WTC11 (cell line): ENCODE results near the gene NFU1. TPM values are rescaled to one million over a fixed set of nuclear protein-coding genes. Genes with fewer than 3 reads are reported as not detected.

ENCODE experiments used
- ATF1 ChIP-seq: sonication (generic); formaldehyde crosslinking; IDR thresholded peaks from 2 replicates; pipeline ENCODE4 v1.8.1; 2023; ENCODE audit warnings: mild to moderate bottlenecking, moderate library complexity, missing genetic modification reagents
- ESRRA ChIP-seq: sonication (generic); formaldehyde crosslinking; IDR thresholded peaks from 2 replicates; pipeline ENCODE4 v1.8.1; 2022; ENCODE audit warnings: mild to moderate bottlenecking, missing genetic modification reagents, borderline replicate concordance
- GABPB1 ChIP-seq: sonication (generic); formaldehyde crosslinking; IDR thresholded peaks from 2 replicates; pipeline ENCODE4 v1.8.1; 2023; ENCODE audit warnings: mild to moderate bottlenecking, missing genetic modification reagents
- HMGA2 ChIP-seq: fragments of 250-450 bp; sonication (Bioruptor Pico); IDR thresholded peaks from 2 replicates; pipeline ENCODE4 v1.4.0; 2021; ENCODE audit warnings: mild to moderate bottlenecking, moderate library complexity
- NR1H2 ChIP-seq: sonication (generic); formaldehyde crosslinking; IDR thresholded peaks from 2 replicates; pipeline ENCODE4 v1.9.0; 2021; ENCODE audit warnings: mild to moderate bottlenecking, moderate library complexity, missing genetic modification reagents
- PRRX2 ChIP-seq: fragments of 250-450 bp; sonication (Bioruptor Pico); IDR thresholded peaks from 2 replicates; pipeline ENCODE4 v1.8.0; 2021; ENCODE audit warnings: mild to moderate bottlenecking
- SOX15 ChIP-seq: fragments of 250-450 bp; sonication (Bioruptor Pico); IDR thresholded peaks from 2 replicates; pipeline ENCODE4 v1.9.0; 2021; ENCODE audit warnings: mild to moderate bottlenecking
- TEAD4 ChIP-seq: sonication (generic); formaldehyde crosslinking; IDR thresholded peaks from 2 replicates; pipeline ENCODE4 v1.8.0; 2022; ENCODE audit warnings: mild to moderate bottlenecking, missing genetic modification reagents
- TP53 ChIP-seq: sonication (generic); formaldehyde crosslinking; IDR thresholded peaks from 2 replicates; pipeline ENCODE4 v1.8.1; 2023; ENCODE audit warnings: mild to moderate bottlenecking, missing genetic modification reagents
- ZNF232 ChIP-seq: sonication (generic); formaldehyde crosslinking; IDR thresholded peaks from 2 replicates; pipeline ENCODE4 v1.8.0; 2022; ENCODE audit warnings: mild to moderate bottlenecking, missing genetic modification reagents
- ZNF263 ChIP-seq: sonication (generic); formaldehyde crosslinking; IDR thresholded peaks from 2 replicates; pipeline ENCODE4 v1.8.1; 2022; ENCODE audit warnings: low read depth, mild to moderate bottlenecking, moderate library complexity, missing genetic modification reagents
- total RNA-seq: library from RNA; stranded (reverse); gene quantifications from 3 replicates; pipeline ENCODE4 v1.2.3, GENCODE V29; 2021
- TF ChIP-seq, protein P1 (sequence below): fragments of 250-450 bp; sonication (Bioruptor Pico); IDR thresholded peaks from 2 replicates; pipeline ENCODE4 v1.9.0; 2021; ENCODE audit warnings: mild to moderate bottlenecking, borderline replicate concordance
- TF ChIP-seq, protein P2 (sequence below): sonication (generic); formaldehyde crosslinking; IDR thresholded peaks from 2 replicates; pipeline ENCODE4 v1.8.1; 2023; ENCODE audit warnings: mild to moderate bottlenecking, missing genetic modification reagents, moderate library complexity
- TF ChIP-seq, protein P3 (sequence below): sonication (generic); formaldehyde crosslinking; IDR thresholded peaks from 2 replicates; pipeline ENCODE4 v1.8.0; 2022; ENCODE audit warnings: mild to moderate bottlenecking, missing genetic modification reagents
- TF ChIP-seq, protein P4 (sequence below): fragments of 250-450 bp; sonication (Bioruptor Pico); conservative IDR thresholded peaks from 2 replicates; pipeline ENCODE4 v1.9.0; 2021; ENCODE audit warnings: mild to moderate bottlenecking
- TF ChIP-seq, protein P5 (sequence below): sonication (generic); formaldehyde crosslinking; IDR thresholded peaks from 2 replicates; pipeline ENCODE4 v1.8.1; 2022; ENCODE audit warnings: low read depth, missing genetic modification reagents, borderline replicate concordance
- TF ChIP-seq, protein P6 (sequence below): sonication (generic); formaldehyde crosslinking; IDR thresholded peaks from 2 replicates; pipeline ENCODE4 v1.8.1; 2022; ENCODE audit warnings: low read depth, mild to moderate bottlenecking, moderate library complexity, missing genetic modification reagents, borderline replicate concordance

The NFU1 gene
- total RNA-seq, 1 experiment from 2014 or later = 39.3 TPM

DNA sequence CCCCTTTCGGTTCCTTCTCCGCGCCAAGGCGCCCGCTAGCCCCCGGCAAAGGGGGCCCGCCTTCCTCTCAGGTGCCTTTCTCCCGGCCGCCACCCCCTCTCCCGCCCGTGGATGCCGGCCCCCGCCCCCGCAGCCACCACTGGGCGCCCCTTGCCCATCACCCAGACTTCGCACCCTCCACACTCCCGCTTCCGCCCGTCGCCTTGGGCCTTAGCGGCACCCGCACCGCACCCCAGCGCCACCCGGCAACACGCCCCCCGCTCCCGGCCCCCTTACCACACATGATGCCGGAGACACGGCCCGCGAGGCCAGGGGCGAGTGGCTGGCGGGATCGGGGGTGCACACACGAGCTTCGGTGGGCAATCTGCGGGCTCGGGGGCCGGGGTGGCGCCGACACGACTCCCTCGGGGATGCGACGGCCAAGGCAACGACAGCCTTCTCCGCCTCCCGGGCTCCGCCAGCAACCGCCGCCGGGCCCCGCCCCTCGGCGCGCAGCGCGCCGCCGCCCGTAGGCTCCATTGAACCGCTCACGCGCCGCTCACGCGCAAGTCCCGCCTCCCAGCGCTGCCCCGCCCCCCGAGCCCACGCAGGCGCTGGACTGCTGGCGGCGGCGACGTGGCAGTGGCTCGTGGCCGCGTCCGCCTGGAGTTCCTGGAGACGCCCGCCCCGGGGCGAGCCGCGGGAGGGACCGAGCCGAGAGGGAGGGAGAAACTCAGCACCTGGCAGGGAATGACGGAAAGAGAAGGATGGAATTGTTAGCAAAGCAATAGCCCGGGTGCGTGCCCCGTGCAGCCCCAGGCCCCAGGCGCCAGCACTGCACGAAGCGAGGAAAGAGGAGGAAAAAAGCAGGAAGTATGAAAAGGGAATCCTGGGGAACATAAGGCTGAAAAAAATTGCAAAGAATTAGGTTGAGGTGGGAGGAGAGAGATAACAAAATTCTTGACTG lies 50.2 kb downstream of the NFU1 start, which contains the start of gene GFPT1 (continued):
- TF ChIP-seq, protein P1, sequence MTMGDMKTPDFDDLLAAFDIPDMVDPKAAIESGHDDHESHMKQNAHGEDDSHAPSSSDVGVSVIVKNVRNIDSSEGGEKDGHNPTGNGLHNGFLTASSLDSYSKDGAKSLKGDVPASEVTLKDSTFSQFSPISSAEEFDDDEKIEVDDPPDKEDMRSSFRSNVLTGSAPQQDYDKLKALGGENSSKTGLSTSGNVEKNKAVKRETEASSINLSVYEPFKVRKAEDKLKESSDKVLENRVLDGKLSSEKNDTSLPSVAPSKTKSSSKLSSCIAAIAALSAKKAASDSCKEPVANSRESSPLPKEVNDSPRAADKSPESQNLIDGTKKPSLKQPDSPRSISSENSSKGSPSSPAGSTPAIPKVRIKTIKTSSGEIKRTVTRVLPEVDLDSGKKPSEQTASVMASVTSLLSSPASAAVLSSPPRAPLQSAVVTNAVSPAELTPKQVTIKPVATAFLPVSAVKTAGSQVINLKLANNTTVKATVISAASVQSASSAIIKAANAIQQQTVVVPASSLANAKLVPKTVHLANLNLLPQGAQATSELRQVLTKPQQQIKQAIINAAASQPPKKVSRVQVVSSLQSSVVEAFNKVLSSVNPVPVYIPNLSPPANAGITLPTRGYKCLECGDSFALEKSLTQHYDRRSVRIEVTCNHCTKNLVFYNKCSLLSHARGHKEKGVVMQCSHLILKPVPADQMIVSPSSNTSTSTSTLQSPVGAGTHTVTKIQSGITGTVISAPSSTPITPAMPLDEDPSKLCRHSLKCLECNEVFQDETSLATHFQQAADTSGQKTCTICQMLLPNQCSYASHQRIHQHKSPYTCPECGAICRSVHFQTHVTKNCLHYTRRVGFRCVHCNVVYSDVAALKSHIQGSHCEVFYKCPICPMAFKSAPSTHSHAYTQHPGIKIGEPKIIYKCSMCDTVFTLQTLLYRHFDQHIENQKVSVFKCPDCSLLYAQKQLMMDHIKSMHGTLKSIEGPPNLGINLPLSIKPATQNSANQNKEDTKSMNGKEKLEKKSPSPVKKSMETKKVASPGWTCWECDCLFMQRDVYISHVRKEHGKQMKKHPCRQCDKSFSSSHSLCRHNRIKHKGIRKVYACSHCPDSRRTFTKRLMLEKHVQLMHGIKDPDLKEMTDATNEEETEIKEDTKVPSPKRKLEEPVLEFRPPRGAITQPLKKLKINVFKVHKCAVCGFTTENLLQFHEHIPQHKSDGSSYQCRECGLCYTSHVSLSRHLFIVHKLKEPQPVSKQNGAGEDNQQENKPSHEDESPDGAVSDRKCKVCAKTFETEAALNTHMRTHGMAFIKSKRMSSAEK = no peak
- TF ChIP-seq ZNF232 (CRISPR knock-in tag) = no peak
- TF ChIP-seq, protein P2, sequence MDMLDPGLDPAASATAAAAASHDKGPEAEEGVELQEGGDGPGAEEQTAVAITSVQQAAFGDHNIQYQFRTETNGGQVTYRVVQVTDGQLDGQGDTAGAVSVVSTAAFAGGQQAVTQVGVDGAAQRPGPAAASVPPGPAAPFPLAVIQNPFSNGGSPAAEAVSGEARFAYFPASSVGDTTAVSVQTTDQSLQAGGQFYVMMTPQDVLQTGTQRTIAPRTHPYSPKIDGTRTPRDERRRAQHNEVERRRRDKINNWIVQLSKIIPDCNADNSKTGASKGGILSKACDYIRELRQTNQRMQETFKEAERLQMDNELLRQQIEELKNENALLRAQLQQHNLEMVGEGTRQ (CRISPR knock-in tag) = peak; percentile 59
- no peak for TF ChIP-seq HMGA2
- TF ChIP-seq, protein P3, sequence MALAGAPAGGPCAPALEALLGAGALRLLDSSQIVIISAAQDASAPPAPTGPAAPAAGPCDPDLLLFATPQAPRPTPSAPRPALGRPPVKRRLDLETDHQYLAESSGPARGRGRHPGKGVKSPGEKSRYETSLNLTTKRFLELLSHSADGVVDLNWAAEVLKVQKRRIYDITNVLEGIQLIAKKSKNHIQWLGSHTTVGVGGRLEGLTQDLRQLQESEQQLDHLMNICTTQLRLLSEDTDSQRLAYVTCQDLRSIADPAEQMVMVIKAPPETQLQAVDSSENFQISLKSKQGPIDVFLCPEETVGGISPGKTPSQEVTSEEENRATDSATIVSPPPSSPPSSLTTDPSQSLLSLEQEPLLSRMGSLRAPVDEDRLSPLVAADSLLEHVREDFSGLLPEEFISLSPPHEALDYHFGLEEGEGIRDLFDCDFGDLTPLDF (CRISPR knock-in tag) = no peak
- no peak for TF ChIP-seq TEAD4 (CRISPR knock-in tag)
- TF ChIP-seq GABPB1 (CRISPR knock-in tag) = peak; percentile 54
- TF ChIP-seq ZNF263 (CRISPR knock-in tag) = no peak
- TF ChIP-seq, protein P4, sequence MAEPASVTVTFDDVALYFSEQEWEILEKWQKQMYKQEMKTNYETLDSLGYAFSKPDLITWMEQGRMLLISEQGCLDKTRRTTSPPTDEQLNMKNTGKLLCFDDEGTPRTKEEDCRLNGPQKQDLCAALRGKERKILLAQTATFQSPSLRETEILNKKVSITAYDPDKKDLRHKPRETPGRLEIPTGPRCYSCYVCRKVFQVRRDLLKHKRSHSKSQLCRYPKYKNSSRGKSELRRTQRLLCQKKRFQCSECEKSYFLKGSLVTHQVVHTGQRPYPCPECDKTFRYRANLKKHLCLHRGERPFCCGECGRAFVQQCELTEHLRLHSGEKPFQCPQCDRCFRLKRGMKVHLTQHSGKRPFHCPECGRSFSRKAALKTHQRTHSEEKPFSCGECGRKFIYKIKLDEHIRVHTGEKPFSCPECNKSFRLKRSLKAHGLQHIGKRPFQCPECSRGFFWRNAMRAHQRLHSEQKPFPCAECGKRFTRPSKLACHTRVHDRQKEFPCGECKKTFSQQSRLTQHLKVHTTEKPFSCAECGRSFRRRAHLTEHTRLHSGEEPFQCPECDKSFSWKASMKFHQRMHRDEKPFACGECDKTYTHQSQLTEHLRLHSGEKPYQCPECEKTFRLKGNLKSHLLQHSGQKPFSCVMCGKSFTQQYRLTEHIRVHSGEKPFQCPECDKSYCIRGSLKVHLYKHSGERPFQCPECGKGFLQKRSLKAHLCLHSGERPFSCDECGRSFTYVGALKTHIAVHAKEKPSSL = no peak
- TF ChIP-seq, protein P5, sequence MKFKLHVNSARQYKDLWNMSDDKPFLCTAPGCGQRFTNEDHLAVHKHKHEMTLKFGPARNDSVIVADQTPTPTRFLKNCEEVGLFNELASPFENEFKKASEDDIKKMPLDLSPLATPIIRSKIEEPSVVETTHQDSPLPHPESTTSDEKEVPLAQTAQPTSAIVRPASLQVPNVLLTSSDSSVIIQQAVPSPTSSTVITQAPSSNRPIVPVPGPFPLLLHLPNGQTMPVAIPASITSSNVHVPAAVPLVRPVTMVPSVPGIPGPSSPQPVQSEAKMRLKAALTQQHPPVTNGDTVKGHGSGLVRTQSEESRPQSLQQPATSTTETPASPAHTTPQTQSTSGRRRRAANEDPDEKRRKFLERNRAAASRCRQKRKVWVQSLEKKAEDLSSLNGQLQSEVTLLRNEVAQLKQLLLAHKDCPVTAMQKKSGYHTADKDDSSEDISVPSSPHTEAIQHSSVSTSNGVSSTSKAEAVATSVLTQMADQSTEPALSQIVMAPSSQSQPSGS = no peak
- peak; percentile 94 for TF ChIP-seq TP53 (CRISPR knock-in tag)
- no peak for TF ChIP-seq NR1H2 (CRISPR knock-in tag)
- no peak for TF ChIP-seq SOX15
- TF ChIP-seq, protein P6, sequence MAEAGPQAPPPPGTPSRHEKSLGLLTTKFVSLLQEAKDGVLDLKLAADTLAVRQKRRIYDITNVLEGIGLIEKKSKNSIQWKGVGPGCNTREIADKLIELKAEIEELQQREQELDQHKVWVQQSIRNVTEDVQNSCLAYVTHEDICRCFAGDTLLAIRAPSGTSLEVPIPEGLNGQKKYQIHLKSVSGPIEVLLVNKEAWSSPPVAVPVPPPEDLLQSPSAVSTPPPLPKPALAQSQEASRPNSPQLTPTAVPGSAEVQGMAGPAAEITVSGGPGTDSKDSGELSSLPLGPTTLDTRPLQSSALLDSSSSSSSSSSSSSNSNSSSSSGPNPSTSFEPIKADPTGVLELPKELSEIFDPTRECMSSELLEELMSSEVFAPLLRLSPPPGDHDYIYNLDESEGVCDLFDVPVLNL (CRISPR knock-in tag) = no peak; the same call in 1 of the 2 replicates
- TF ChIP-seq ATF1 = no peak
- TF ChIP-seq ESRRA (CRISPR knock-in tag) = 0 out of 2 replicates have a peak, but pooled peaks have one; percentile 24
- TF ChIP-seq PRRX2 = no peak
